WERI-Rb-1 (cell line): Measurements from ENCODE around the gene YAP1.

Experiments
- DNase-seq: peaks from one replicate; pipeline ENCODE4 v3.0.0-alpha.2; 2020
- H3K27ac ChIP-seq: fragments of 250-450 bp; sonication (Bioruptor Pico); 2 replicates; pipeline ENCODE4 v1.5.1; 2020; ENCODE audit warnings: mild to moderate bottlenecking, moderate library complexity
- H3K27me3 ChIP-seq: fragments of 250-450 bp; sonication (Bioruptor Pico); 2 replicates; pipeline ENCODE4 v1.5.1; 2021; ENCODE audit warnings: mild to moderate bottlenecking, low read depth, moderate library complexity; ENCODE audit not compliant: insufficient read depth, severe bottlenecking
- H3K36me3 ChIP-seq: fragments of 250-450 bp; sonication (Bioruptor Pico); 2 replicates; pipeline ENCODE4 v1.5.1; 2020; ENCODE audit warnings: mild to moderate bottlenecking, moderate library complexity
- H3K4me3 ChIP-seq: 2 replicates; pipeline ENCODE4 v1.5.1; 2011; ENCODE audit warnings: low read depth, mild to moderate bottlenecking, control low read depth, low read length
- H3K9me3 ChIP-seq: fragments of 250-450 bp; sonication (Bioruptor Pico); 2 replicates; pipeline ENCODE4 v1.5.1; 2021; ENCODE audit warnings: mild to moderate bottlenecking, moderate library complexity; ENCODE audit not compliant: severe bottlenecking
- TF ChIP-seq, protein P1 (sequence below): IDR thresholded peaks from 2 replicates; pipeline ENCODE4 v1.5.1; 2011; ENCODE audit warnings: low read depth, mild to moderate bottlenecking, control low read depth, inconsistent platforms, low read length

Gene YAP1

GRCh38 chr11:102144357-102145355 lies 34.4 kb downstream of the YAP1 start:
- Histone ChIP-seq H3K4me3 (no peak overlapping the region), H3K36me3 (no peaks in the 10 kb centered on the region), H3K9me3 (no peaks in the 10 kb centered on the region), H3K27me3 (no peaks in the 10 kb centered on the region), H3K27ac (no peak overlapping the region)
- TF ChIP-seq, protein P1, sequence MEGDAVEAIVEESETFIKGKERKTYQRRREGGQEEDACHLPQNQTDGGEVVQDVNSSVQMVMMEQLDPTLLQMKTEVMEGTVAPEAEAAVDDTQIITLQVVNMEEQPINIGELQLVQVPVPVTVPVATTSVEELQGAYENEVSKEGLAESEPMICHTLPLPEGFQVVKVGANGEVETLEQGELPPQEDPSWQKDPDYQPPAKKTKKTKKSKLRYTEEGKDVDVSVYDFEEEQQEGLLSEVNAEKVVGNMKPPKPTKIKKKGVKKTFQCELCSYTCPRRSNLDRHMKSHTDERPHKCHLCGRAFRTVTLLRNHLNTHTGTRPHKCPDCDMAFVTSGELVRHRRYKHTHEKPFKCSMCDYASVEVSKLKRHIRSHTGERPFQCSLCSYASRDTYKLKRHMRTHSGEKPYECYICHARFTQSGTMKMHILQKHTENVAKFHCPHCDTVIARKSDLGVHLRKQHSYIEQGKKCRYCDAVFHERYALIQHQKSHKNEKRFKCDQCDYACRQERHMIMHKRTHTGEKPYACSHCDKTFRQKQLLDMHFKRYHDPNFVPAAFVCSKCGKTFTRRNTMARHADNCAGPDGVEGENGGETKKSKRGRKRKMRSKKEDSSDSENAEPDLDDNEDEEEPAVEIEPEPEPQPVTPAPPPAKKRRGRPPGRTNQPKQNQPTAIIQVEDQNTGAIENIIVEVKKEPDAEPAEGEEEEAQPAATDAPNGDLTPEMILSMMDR: no peak
- no peak for DNase-seq

- Histone ChIP-seq H3K4me3 (no peak overlapping the region), H3K36me3 (no peaks in the 10 kb centered on the region), H3K27ac (no peak overlapping the region), H3K27me3 (no peaks in the 10 kb centered on the region), H3K9me3 (no peaks in the 10 kb centered on the region)
- TF ChIP-seq, protein P1: no peak
- DNase-seq: no peak
These were observed 36.8 kb downstream of the YAP1 start for GRCh38 chr11:102147015-102147414.

- H3K27ac ChIP-seq: no peak overlapping the region
- DNase-seq: no peak
These were observed 37.4 kb downstream of the YAP1 start for GRCh38 chr11:102147632-102148031.

DNA sequence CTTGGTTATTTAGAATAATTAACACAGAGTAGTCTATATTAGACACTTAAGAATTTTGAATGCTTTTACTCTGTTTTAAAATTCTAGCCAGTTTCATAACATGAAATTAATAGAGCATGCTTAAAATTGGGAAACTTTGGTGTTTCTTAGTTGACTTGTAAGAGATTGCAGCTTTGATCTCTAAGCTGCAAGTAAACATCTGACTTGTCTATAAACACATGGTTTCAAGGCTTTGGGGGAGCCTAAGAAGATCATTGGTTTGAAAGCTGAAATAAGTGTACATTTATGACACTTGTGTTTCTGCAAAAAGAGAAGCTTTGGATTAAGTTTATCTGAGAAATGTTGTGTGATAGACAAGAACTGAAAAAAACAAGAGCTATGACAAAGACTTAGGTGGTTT lies 37.8 kb downstream of the YAP1 start:
- H3K4me3 ChIP-seq: no peak overlapping the region
- no peaks in the 10 kb centered on the region for H3K9me3 ChIP-seq
- H3K27me3 ChIP-seq: no peaks in the 10 kb centered on the region
- TF ChIP-seq, protein P1: no peak
- H3K36me3 ChIP-seq: no peaks in the 10 kb centered on the region
- H3K27ac ChIP-seq: no peak overlapping the region
- DNase-seq: no peak

More at GRCh38 chr11:102147632-102148031, 37.4 kb downstream of the YAP1 start:
- Histone ChIP-seq H3K9me3 (no peaks in the 10 kb centered on the region), H3K4me3 (no peak overlapping the region), H3K36me3 (no peaks in the 10 kb centered on the region), H3K27me3 (no peaks in the 10 kb centered on the region)
- TF ChIP-seq, protein P1: no peak

DNA sequence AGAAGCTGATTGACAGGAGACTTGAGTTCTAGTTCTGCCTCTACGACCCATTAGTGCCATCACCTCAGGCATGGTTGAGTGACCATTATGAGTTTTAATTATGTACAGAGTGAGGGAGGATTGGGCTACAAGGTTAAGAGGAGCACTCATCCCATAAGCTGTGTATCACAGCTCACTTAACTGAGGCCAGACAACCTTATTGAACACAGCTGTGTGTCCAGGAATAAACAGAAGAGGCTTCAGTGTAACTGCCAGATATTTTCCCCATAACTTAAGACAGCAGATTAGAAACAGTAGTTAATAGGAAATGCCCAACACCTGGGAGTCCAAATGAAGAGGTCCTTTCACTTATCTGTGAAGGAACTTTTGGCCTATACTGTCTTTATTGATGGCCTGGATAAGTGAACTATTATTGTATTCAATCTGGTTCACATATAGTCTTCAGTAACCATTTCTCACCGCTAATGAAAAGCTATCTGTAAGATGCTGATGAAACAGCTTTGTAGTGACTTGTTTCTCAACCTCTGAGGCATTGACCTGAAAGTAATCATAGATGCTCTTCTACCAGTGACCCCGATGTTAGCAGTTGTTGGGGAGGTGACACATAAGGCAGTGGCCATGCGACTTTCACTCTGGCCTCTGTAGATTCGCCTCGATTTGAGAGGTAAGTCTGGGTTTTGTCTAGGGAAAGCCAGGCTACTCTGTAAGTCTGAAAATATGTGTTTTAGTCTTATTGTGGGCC lies 41.7 kb downstream of the YAP1 start:
- TF ChIP-seq, protein P1: no peak
- Histone ChIP-seq H3K36me3 (no peaks in the 10 kb centered on the region), H3K27me3 (no peaks in the 10 kb centered on the region), H3K4me3 (no peak overlapping the region), H3K27ac (no peak overlapping the region), H3K9me3 (no peaks in the 10 kb centered on the region)
- no peak for DNase-seq
